RPMI8226 (cell line): ENCODE results near the gene AUTS2.
"Not testable (repeated sequence)": the region's sequence is repeated elsewhere in the genome, so short reads cannot be mapped to it uniquely, and the experiment has no call there.

Experiments
- DNase-seq: peaks from one replicate; pipeline ENCODE4 v3.0.0-alpha.2; 2015

The AUTS2 gene

DNA sequence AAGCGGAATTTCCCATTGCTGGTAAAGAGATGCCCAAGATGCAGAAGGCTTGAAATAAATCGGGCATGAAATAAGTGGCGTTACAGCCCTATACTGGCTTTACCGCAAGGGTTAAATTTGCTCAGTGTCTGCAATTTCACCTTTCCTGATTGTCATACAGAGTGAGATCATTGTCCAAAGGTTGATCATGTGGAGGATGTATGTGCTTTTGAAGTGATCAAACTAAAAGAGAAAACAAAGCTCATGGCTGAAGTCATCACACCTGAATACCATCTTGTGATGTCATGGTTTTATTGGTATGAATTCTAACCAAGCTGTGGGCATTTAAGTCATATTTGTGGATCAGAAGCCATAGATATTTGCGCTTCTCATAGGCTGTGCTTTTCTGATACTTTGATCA is 635.5 kb downstream of the AUTS2 start:
- no peak for DNase-seq

DNA sequence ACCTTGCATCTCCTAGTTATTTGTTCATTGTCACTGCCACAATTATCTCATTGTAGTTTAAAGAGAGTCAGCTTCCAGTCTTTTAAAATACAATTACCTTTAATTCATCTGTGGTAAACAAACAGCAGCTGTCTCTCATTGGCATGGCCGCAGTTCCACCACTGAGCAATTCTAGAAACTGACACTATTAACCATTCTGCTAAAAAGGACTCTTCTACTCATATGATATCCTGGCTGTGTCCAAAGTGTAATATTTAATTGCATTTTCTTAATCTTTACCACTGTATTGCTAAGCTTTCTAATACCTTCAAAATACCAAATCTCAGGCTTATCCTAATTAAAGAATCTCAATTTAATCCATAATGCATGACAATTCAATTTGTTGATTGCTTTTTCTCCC is 639.0 kb downstream of the AUTS2 start:
- no peak for DNase-seq

GRCh38 chr7:70237831-70238575 is 639.7 kb downstream of the AUTS2 start:
- DNase-seq, result peak; percentile 39

DNA sequence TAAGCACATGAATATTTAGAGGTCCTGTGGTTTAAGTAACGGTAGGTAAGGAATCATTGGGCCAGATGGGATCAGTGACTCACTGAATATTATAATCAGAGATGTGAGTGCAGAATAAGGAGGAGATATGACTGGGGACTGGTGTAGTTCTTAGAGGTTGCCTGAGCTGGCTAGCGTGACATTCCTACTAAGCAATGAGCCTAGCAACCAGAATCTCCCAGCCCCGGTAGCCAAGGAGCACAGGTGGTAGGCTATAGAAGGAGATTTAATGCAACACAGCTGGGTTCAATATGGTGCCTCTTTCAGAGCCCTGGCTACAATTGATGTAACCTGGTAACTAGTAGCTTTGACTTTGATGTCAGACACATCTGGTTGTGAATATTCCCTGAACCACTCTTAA is 641.6 kb downstream of the AUTS2 start:
- DNase-seq, result no peak

DNA sequence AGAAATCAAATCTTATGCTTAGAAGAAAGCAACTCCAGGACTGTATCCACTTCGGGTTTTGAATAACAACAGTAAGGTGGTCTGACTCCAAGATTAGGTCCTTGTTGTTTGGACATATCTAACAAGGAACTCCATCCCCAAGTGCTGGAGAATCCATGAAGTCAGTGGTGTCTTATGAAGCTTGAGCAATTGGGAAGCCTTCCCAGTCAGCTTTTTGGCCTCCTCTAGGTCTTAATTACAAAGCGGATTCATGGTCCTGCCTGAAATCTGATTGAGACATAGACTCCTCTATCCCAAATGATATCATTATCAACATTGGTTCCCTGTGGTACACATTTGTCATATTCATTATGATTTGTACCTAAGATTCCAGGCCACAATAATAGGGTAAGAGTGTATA is 642.6 kb downstream of the AUTS2 start:
- no peak for DNase-seq

DNA sequence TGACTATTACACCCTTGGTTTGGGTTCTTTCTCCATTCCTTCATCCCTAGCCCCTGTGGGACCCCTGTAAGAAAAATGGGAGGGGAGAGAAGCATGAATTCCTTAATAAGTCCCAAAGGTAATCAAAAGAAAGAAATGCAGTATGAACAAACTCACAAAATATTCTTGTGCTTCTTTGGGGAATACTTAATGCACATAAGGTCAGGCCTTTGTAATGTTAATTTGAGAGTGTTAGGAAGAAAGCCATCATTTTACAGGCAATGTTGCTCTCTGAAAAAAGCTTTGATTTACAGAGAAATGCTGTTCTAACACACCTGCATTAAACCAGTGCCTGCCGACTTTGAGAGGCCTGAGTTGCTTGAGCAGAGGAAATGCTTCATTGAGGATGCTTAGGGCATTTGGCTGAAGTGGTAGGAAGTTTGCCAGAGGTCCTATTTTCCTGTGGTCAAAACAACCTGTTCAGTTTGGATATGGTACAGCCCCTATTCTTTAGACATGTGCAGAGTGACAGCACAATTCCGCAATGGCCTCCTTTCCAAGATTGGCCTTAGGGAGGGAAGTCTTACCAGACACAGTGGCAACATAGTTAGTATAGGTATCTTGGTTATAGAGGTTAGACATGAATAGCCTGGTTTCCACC is 643.4 kb downstream of the AUTS2 start:
- no peak for DNase-seq

GRCh38 chr7:70242826-70243225 is 644.6 kb downstream of the AUTS2 start:
- no peak for DNase-seq

DNA sequence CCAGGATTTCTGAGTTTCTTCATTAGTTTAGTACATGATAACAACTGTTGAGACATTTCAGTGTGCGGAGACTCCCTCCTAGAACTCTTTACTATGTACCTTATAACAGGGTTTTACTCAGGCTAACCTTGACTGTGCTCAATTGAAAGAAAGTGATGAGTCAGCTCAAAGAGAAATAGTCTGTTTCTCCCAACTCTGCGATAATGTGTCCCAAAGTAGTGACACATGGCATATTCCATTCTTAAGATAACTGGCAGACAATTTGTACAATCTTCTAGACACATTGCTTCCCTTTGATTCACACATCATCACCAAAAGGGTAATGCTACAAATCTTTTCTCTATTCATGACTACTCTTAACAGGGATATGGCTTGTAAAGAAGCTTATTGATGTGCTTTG is 645.2 kb downstream of the AUTS2 start:
- DNase-seq, result no peak

DNA sequence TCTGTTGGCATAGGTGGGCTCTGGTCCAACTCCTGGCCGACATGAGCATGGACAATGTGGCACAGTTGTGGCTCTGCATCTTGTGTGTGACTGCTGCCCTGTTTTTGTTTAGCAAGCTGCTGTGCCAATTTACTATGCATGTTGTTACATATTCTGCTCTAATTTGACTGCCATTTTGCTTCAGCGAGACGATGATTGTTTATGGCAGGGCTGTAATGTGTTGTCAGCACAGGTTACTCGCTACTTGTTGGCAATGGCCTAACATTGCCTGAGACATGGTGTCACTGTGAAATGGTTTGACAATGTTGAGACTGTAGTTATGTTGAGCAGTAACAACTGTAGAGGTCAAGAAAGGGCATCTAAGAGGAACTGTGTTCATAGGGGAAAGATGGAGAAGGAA is 659.6 kb downstream of the AUTS2 start:
- no peak for DNase-seq

- no peak for DNase-seq
Observed at GRCh38 chr7:70259502-70259901, 661.2 kb downstream of the AUTS2 start.

DNA sequence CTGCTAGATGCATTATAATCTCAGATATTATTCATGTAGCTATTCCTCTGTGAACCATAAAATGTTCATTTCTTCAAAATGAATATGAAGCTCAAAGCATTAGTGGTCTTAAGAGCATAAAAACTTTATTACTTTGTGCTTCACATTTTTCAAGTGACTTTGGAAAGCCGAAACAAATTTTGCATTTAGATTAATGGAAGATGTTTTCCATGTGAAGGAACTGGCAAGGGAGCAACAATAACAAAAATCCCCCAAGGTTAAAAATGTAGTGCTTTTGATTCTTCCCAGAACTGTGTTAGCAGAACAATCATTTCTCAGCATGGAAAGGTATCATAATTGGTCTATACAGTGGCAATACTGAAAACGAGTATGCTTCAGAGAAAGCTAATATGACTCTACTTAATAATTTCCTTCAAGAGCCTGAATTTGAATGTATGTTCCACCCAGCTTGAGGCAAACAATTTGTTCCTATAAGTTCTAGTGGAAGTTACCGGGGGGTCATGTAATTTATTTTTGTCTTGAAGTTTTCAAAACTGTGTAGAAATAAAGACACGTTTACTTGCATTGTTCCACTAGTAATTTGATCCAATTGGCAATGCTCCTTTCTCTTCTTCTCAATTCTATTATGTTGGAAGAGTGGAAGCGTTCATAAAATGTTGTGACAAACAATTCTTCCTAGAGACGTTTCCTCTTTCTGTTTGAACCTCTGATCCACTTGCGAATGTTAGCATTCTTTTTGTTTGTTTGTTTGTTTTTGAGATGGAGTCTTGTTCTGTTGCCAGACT is 665.4 kb downstream of the AUTS2 start:
- DNase-seq, result no peak

- no peak for DNase-seq
Observed at GRCh38 chr7:70266186-70266585, 667.9 kb downstream of the AUTS2 start.

DNA sequence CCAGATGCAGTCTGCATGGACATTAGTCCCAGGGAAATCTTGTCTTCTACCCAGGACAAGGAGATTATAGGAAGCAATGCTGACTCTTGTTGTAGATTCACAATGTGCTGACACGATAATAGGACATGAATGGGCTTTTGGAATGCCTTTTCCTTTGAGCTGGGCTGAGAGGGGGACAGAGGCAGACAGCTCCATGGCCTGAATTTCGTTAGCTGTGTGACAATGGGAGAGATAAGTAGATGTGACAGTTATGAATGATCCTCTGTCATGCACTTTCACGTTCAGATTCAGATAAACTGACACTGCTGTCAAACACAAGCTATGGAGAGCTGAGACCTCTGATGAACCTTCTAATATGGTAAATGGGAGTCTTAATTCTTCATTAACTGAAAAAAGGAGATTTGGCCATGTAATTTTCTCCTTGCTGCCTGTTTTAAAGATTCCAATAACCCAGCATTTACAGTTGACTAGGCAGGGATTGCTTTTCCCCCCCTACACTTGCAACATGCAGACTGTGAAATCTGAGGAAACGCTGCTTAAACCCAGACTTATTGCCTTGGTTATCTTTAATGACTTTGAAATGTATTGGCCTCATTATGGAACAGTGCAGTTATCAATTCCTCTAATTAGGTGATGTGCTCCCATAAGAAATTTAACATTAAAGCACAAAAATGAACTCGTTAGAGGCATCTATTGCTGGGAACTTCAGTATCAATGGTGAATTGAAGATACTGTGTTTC is 669.3 kb downstream of the AUTS2 start:
- no peak for DNase-seq

- no peak for DNase-seq
Observed at GRCh38 chr7:70268179-70268578, 669.9 kb downstream of the AUTS2 start.

GRCh38 chr7:70270149-70270548 is 671.9 kb downstream of the AUTS2 start:
- no peak for DNase-seq

DNA sequence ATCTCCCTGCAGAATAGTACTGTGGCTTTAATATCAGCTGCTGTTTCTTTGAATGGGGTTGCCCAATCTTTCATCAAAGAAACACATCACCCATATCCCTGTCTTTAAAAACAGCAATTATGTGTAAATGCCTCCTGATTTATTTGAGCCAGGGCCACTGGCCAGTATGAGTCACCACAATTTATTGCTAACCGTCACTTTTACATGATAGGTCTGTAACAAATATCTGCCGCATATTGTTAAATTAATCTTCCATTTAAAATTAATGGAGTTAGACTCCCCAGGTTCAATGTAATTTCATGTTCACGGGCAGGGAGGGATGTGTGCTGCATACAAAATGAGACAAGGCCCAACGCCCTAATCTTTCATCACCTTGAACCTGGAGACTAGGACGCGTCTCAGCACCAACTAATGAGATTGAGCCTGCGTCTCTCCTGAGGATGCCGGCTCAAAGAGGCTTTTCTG is 673.4 kb downstream of the AUTS2 start:
- DNase-seq, result no peak

- DNase-seq, result not testable (repeated sequence)
Observed at GRCh38 chr7:70275570-70275969, 677.3 kb downstream of the AUTS2 start.

DNA sequence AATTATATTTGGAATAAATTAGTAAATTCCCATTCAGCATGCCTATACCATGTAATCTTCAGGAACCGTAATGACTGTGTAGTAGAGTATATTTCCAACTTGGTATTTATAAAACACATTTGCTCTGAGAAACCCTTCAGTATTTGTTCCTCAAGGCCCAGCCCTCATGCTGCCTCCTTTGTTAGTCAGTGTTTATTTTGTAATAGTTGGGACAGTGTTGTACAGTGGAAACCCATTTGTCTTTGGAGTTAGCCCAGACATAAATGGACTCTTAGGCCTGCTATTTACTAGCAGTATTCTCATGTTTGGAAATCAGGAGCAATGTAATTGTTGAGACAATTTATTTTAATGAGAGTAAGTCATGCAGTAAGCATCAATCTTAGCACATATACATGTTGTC is 686.9 kb downstream of the AUTS2 start:
- DNase-seq, result no peak

DNA sequence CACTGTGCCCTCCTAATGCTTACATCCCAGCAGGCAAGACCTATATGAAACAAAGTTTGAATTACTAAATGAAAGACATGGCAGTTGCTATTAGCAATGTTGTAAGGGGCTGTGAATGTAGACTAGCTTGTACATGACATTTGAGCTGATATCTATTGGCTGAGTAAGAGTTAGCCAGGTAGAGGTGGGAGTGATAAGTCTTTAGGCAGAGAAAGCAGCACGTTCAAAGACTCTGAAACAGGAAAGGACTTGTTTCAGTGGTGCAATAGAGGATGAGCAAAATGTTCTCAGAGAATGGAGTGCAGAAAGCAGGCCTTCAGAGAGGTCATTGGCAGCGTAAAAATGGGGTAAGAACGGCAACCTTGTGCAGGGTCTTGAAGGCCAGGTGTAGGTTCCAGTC is 687.6 kb downstream of the AUTS2 start:
- no peak for DNase-seq

GRCh38 chr7:70288781-70289456 is 690.6 kb downstream of the AUTS2 start:
- DNase-seq, result no peak

- DNase-seq, result no peak
Observed at GRCh38 chr7:70292716-70293115, 694.4 kb downstream of the AUTS2 start.

DNA sequence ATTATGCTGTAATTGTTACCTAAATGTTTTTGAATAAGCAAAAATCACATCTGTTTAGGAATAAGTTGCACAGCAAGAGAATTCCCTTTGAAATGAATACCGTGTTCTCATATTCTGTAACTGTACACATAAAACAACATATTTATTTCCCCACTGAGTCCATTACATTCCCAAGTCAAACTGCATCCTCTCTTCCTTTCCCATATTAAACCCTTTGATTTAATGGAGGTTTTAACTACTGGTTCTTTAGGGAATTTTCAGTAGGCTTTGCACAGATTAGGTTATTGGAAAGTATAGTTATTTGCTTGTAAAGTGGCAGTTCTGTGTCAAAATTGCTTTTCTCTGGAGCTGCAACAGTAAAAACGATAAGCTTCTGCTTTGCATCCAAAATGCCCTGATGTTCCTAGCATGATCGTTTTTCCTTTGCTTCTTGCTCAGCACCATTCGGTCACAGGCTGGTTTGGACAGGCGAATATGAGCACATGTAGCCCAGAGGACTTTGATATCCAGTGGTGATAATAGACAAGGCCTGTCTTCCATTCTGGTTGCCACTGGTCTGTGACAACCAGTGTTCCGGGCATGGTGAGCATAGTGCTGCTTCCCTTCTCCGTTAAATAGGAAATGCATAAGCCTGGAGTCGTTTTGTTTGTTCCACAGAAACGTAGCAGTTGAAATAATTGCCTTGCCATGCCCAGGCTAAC is 696.1 kb downstream of the AUTS2 start:
- no peak for DNase-seq
